Skeletal muscle tissue (tissue), 4 donors: ENCODE data around the gene ZNF366. TPM values are rescaled to one million over a fixed set of nuclear protein-coding genes. Genes with fewer than 3 reads are reported as not detected.
A peak's percentile ranks its signal among the peaks of the same experiment; 100 is the strongest.

Experiments
- H3K27ac ChIP-seq: one replicate; pipeline ENCODE4 v1.7.0; 2013; ENCODE audit warnings: mild to moderate bottlenecking, low read depth, low read length, inconsistent platforms
- H3K27me3 ChIP-seq, 3 donors: one replicate each; pipeline ENCODE4 v1.7.0; 2013; ENCODE audit warnings: low read length in 3 of 3; ENCODE audit not compliant: control insufficient read depth in 3 of 3, insufficient read depth in 3 of 3
- H3K36me3 ChIP-seq, 3 donors: one replicate each; pipeline ENCODE4 v1.7.0; 2013; ENCODE audit warnings: low read length in 3 of 3; ENCODE audit not compliant: control insufficient read depth in 3 of 3, insufficient read depth in 3 of 3
- H3K4me1 ChIP-seq, 3 donors: one replicate each; pipeline ENCODE4 v1.7.0; 2013; ENCODE audit warnings: low read length in 3 of 3, mild to moderate bottlenecking in 3 of 3; ENCODE audit not compliant: control insufficient read depth in 3 of 3, insufficient read depth in 3 of 3
- H3K4me3 ChIP-seq, 3 donors: one replicate each; pipeline ENCODE4 v1.7.0; 2013; ENCODE audit warnings: low read length in 3 of 3
- H3K9ac ChIP-seq, 3 donors: one replicate each; pipeline ENCODE4 v1.7.0; 2013; ENCODE audit warnings: low read length in 3 of 3, mild to moderate bottlenecking in 3 of 3, moderate library complexity in 2 of 3, low read depth in 1 of 3
- H3K9me3 ChIP-seq, 3 donors: one replicate each; pipeline ENCODE4 v1.7.0; 2013; ENCODE audit warnings: low read length in 3 of 3; ENCODE audit not compliant: control insufficient read depth in 3 of 3
- total RNA-seq: library from RNA; depleted of rRNA; stranded (reverse); fragments of >200 nt; gene quantifications from one replicate; pipeline ENCODE4 v1.2.3, GENCODE V29; 2014
- donor health status: Osteomylitis.

ZNF366 gene
- total RNA-seq, 1 donor from 2014 or later = 1.6 TPM

- H3K27ac ChIP-seq = peak overlapping the region; percentile 63
- no peaks in the 10 kb centered on the region for H3K9me3 ChIP-seq
- H3K27me3 ChIP-seq = no peaks in the 10 kb centered on the region
- peaks cover 31 to 41% (median 37%) of the 10 kb centered on the region in 3 donors for H3K4me1 ChIP-seq
- H3K36me3 ChIP-seq = no peaks in the 10 kb centered on the region
- H3K4me3 ChIP-seq = peak overlapping the region in 2 of 3 donors; percentile 16 to 38
- H3K9ac ChIP-seq = no peak overlapping the region
These were observed 66.0 kb downstream of the ZNF366 start for GRCh38 chr5:72441094-72441723.

GRCh38 chr5:72440207-72440638, 67.0 kb downstream of the ZNF366 start:
- Histone ChIP-seq H3K9me3 (no peaks in the 10 kb centered on the region), H3K27me3 (no peaks in the 10 kb centered on the region), H3K4me1 (peaks cover 29 to 40% (median 32%) of the 10 kb centered on the region in 3 donors), H3K27ac (peak overlapping the region; percentile 63), H3K9ac (no peak overlapping the region), H3K4me3 (no peak overlapping the region), H3K36me3 (no peaks in the 10 kb centered on the region)

- Histone ChIP-seq H3K27ac (no peak overlapping the region), H3K4me3 (no peak overlapping the region), H3K9ac (no peak overlapping the region), H3K9me3 (no peaks in the 10 kb centered on the region), H3K27me3 (no peaks in the 10 kb centered on the region), H3K36me3 (no peaks in the 10 kb centered on the region), H3K4me1 (peaks cover 33 to 38% (median 33%) of the 10 kb centered on the region in 3 donors)
These were observed 68.0 kb downstream of the ZNF366 start for GRCh38 chr5:72439192-72439591.

- no peak overlapping the region for H3K4me3 ChIP-seq
- no peaks in the 10 kb centered on the region for H3K36me3 ChIP-seq
- H3K27me3 ChIP-seq = no peaks in the 10 kb centered on the region
- H3K9me3 ChIP-seq = no peaks in the 10 kb centered on the region
- H3K27ac ChIP-seq = no peak overlapping the region
- H3K9ac ChIP-seq = no peak overlapping the region
- peaks cover 39 to 44% (median 39%) of the 10 kb centered on the region in 3 donors for H3K4me1 ChIP-seq
These were observed 69.1 kb downstream of the ZNF366 start for GRCh38 chr5:72438141-72438540.

GRCh38 chr5:72436796-72437471, 70.3 kb downstream of the ZNF366 start:
- Histone ChIP-seq H3K9me3 (no peaks in the 10 kb centered on the region), H3K4me3 (no peak overlapping the region), H3K4me1 (peaks cover 38 to 45% (median 42%) of the 10 kb centered on the region in 3 donors), H3K9ac (no peak overlapping the region), H3K27me3 (no peaks in the 10 kb centered on the region), H3K27ac (no peak overlapping the region), H3K36me3 (no peaks in the 10 kb centered on the region)

- H3K9ac ChIP-seq = no peak overlapping the region
- H3K4me3 ChIP-seq = no peak overlapping the region
- peaks cover 19 to 31% (median 23%) of the 10 kb centered on the region in 3 donors for H3K4me1 ChIP-seq
- no peak overlapping the region for H3K27ac ChIP-seq
- H3K9me3 ChIP-seq = no peaks in the 10 kb centered on the region
- no peaks in the 10 kb centered on the region for H3K27me3 ChIP-seq
- H3K36me3 ChIP-seq = no peaks in the 10 kb centered on the region
These were observed 72.3 kb downstream of the ZNF366 start for GRCh38 chr5:72434781-72435437.

- H3K4me1 ChIP-seq = peaks cover 18 to 27% (median 23%) of the 10 kb centered on the region in 3 donors
- H3K27me3 ChIP-seq = no peaks in the 10 kb centered on the region
- H3K36me3 ChIP-seq = no peaks in the 10 kb centered on the region
- no peak overlapping the region for H3K4me3 ChIP-seq
- no peaks in the 10 kb centered on the region for H3K9me3 ChIP-seq
- H3K9ac ChIP-seq = no peak overlapping the region
- H3K27ac ChIP-seq = peak overlapping the region; percentile 11
These were observed 73.0 kb downstream of the ZNF366 start for GRCh38 chr5:72434056-72434780.

GRCh38 chr5:72433522-72433921, 73.7 kb downstream of the ZNF366 start:
- Histone ChIP-seq H3K4me3 (no peak overlapping the region), H3K9me3 (no peaks in the 10 kb centered on the region), H3K9ac (no peak overlapping the region), H3K36me3 (no peaks in the 10 kb centered on the region), H3K27me3 (no peaks in the 10 kb centered on the region), H3K27ac (peak overlapping the region; percentile 11), H3K4me1 (peaks cover 20 to 32% (median 25%) of the 10 kb centered on the region in 3 donors)

- no peaks in the 10 kb centered on the region for H3K27me3 ChIP-seq
- no peaks in the 10 kb centered on the region for H3K9me3 ChIP-seq
- no peak overlapping the region for H3K4me3 ChIP-seq
- no peaks in the 10 kb centered on the region for H3K36me3 ChIP-seq
- peaks cover 25 to 30% (median 26%) of the 10 kb centered on the region in 3 donors for H3K4me1 ChIP-seq
- H3K27ac ChIP-seq = peak overlapping the region; percentile 78
- no peak overlapping the region for H3K9ac ChIP-seq
These were observed 78.5 kb downstream of the ZNF366 start for GRCh38 chr5:72428669-72429068.
